ENCODE results near the gene NPW.

NPW gene

DNA sequence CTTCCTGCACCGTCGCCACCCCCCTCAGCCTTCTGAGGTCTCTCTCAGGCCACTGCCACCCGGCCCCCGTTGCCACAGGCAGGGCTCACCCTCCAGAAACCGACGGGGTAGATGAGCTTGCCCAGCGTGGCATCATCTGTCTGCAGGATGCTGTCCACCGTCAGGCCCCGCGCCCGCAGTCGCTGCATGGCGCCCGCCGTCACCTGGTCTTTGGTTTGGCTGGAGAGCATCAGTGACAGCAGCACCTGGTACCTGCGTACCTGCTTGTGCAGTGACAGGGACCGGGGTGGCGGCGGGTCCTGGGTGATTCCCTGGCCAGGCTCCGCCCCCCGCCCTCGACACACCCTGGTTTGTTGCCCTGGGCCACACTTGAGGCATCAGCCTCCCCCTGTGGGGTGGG is 25.0 kb downstream of the NPW start:
- Histone ChIP-seq H3K9ac (no peak overlapping the region), H3K27ac (no peak overlapping the region), H3K36me3 (ENCODE audit: control insufficient read depth, insufficient read depth, low read length) (no peaks in the 10 kb centered on the region), H3K4me2 (ENCODE audit: low read length) (no peak overlapping the region), H2AFZ (no peak overlapping the region), H3K79me2 (peaks cover 17% of the 10 kb centered on the region), H3K4me1 (peaks cover 8% of the 10 kb centered on the region), H3K9me3 (ENCODE audit: control insufficient read depth, low read length) (no peaks in the 10 kb centered on the region), H3K27me3 (ENCODE audit: control insufficient read depth, insufficient read depth, low read length) (no peaks in the 10 kb centered on the region), H3K4me3 (ENCODE audit: low read depth, low read length) (no peak overlapping the region)
- TF ChIP-seq, protein P1, sequence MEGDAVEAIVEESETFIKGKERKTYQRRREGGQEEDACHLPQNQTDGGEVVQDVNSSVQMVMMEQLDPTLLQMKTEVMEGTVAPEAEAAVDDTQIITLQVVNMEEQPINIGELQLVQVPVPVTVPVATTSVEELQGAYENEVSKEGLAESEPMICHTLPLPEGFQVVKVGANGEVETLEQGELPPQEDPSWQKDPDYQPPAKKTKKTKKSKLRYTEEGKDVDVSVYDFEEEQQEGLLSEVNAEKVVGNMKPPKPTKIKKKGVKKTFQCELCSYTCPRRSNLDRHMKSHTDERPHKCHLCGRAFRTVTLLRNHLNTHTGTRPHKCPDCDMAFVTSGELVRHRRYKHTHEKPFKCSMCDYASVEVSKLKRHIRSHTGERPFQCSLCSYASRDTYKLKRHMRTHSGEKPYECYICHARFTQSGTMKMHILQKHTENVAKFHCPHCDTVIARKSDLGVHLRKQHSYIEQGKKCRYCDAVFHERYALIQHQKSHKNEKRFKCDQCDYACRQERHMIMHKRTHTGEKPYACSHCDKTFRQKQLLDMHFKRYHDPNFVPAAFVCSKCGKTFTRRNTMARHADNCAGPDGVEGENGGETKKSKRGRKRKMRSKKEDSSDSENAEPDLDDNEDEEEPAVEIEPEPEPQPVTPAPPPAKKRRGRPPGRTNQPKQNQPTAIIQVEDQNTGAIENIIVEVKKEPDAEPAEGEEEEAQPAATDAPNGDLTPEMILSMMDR (IDR thresholded peaks at IDR 0.05): no peak

DNA sequence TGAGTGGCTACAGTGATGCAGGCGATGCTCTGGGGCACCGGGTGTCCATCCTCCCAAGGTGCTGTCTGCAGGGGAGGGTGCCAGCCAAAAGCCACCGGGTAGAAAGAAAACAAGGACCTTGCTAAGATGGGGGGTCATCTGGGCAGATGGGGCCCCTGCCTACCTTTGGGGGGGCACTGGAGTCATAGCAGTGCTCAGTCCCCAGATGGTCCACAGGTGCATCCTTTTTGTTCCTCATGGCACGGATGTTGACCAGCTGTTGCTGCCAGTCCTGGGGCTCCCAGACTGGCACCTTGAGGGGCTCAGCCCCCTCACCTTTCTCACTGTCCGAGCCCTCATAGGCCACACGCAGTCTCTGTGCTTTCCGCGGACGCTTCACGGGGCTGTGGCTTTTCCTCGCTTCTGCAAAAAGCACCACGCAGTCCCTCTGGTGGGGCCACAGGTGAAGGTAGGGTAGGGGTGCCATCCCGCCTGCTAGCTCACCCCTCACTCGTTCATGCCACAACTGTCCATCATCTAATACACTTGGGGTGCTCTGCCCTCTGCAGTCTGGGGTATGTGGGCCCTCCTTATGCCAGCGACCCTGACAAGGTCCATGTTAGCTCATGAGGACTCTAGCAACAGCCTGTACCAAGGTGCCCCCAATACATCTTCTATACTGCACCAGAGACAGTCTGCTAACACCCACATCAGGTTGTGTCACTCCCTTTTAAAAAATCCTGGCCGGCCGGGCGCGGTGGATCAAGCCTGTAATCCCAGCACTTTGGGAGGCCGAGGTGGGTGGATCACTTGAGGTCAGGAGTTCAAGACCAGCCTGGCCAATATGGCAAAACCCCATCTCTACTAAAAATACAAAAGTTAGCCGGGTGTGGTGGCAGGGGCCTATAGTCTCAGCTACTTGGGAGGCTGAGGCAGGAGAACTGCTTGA is 26.6 kb downstream of the NPW start:
- TF ChIP-seq, protein P1 (IDR thresholded peaks at IDR 0.05): no peak
- H3K36me3 ChIP-seq (ENCODE audit: control insufficient read depth, insufficient read depth, low read length): no peaks in the 10 kb centered on the region
- H2AFZ ChIP-seq: no peak overlapping the region
- no peak overlapping the region for H3K9ac ChIP-seq
- no peaks in the 10 kb centered on the region for H3K9me3 ChIP-seq (ENCODE audit: control insufficient read depth, low read length)
- H3K4me3 ChIP-seq (ENCODE audit: low read depth, low read length): no peak overlapping the region
- no peaks in the 10 kb centered on the region for H3K27me3 ChIP-seq (ENCODE audit: control insufficient read depth, insufficient read depth, low read length)
- H3K79me2 ChIP-seq: peaks cover 26% of the 10 kb centered on the region
- no peak overlapping the region for H3K27ac ChIP-seq
- H3K4me1 ChIP-seq: peaks cover 8% of the 10 kb centered on the region
- no peak overlapping the region for H3K4me2 ChIP-seq (ENCODE audit: low read length)

GRCh38 chr16:2046893-2047329 is 27.3 kb downstream of the NPW start:
- Histone ChIP-seq H2AFZ (peak overlapping the region; percentile 90), H3K27ac (no peak overlapping the region), H3K9me3 (ENCODE audit: control insufficient read depth, low read length) (no peaks in the 10 kb centered on the region), H3K79me2 (peaks cover 31% of the 10 kb centered on the region), H3K4me1 (peaks cover 8% of the 10 kb centered on the region), H3K4me2 (ENCODE audit: low read length) (peak overlapping the region; percentile 76), H3K27me3 (ENCODE audit: control insufficient read depth, insufficient read depth, low read length) (no peaks in the 10 kb centered on the region), H3K9ac (no peak overlapping the region), H3K36me3 (ENCODE audit: control insufficient read depth, insufficient read depth, low read length) (no peaks in the 10 kb centered on the region), H3K4me3 (ENCODE audit: low read depth, low read length) (peak overlapping the region; percentile 88)
- TF ChIP-seq, protein P1 (IDR thresholded peaks at IDR 0.05): no peak

- no peaks in the 10 kb centered on the region for H3K27me3 ChIP-seq (ENCODE audit: control insufficient read depth, insufficient read depth, low read length)
- H3K4me2 ChIP-seq (ENCODE audit: low read length): peak within 1 kb of the TSS; percentile 76
- H3K36me3 ChIP-seq (ENCODE audit: control insufficient read depth, insufficient read depth, low read length): no peaks in the 10 kb centered on the region
- H3K9me3 ChIP-seq (ENCODE audit: control insufficient read depth, low read length): no peaks in the 10 kb centered on the region
- H3K27ac ChIP-seq: peak within 1 kb of the TSS; percentile 39
- H3K79me2 ChIP-seq: peaks cover 34% of the 10 kb centered on the region
- H3K4me1 ChIP-seq: peaks cover 8% of the 10 kb centered on the region
- H3K9ac ChIP-seq: no peak within 1 kb of the TSS
- H2AFZ ChIP-seq: peak within 1 kb of the TSS; percentile 90
- peak within 1 kb of the TSS; percentile 88 for H3K4me3 ChIP-seq (ENCODE audit: low read depth, low read length)
- TF ChIP-seq, protein P1 (IDR thresholded peaks at IDR 0.05): peak; percentile 76
Observed at GRCh38 chr16:2047330-2048115, 27.9 kb downstream of the NPW start, which contains the start of the genes NTHL1 and TSC2. Gene NTHL1, minus strand, starts transcription at chr16:2047834. Its CDS starts 11 bp downstream, at chr16:2047823. Gene TSC2, plus strand, starts transcription at chr16:2047985. Its CDS starts 631 bp downstream, at chr16:2048616.
